Measurements from ENCODE around the gene TMCC2.

- TF ChIP-seq CTCF (IDR thresholded peaks at IDR 0.05): no peak
- no peak for TF ChIP-seq POLR2AphosphoS5 (IDR thresholded peaks at IDR 0.05; ENCODE audit: low read depth, low read length)
- TF ChIP-seq REST (IDR thresholded peaks at IDR 0.05; ENCODE audit: insufficient read depth in 1 of 2, low read depth in 2 of 2, low read length in 1 of 2): no peak
- TF ChIP-seq TCF7L2 (IDR thresholded peaks at IDR 0.05; ENCODE audit: low read depth, low read length): no peak
These were observed 720 bp upstream of the TMCC2 start for GRCh38 chr1:205226868-205227583.
